Liver (tissue), 9 donors: ENCODE measurements around the gene ANKFN1. TPM values are rescaled to one million over a fixed set of nuclear protein-coding genes. Genes with fewer than 3 reads are reported as not detected.

Experiments
- DNase-seq: peaks from one replicate; pipeline ENCODE4 v3.0.0-alpha.2; 2017; ENCODE audit warnings: low spot score
- H3K27ac ChIP-seq, 2 donors: one replicate each; pipeline ENCODE4 v1.7.0; 2013; ENCODE audit warnings: inconsistent platforms in 2 of 2, low read length in 2 of 2, control low read depth in 1 of 2, low read depth in 1 of 2, mild to moderate bottlenecking in 1 of 2
- H3K27me3 ChIP-seq, 4 donors: one replicate each; pipeline versions ENCODE4 v1.6.1 to v1.7.0; 2013; ENCODE audit warnings: low read length in 3 of 4, inconsistent platforms in 1 of 4, mild to moderate bottlenecking in 1 of 4, moderate library complexity in 1 of 4; ENCODE audit not compliant: control insufficient read depth in 4 of 4, insufficient read depth in 4 of 4
- H3K36me3 ChIP-seq, 4 donors: one replicate each; pipeline versions ENCODE4 v1.6.1 to v1.7.0; 2013; ENCODE audit warnings: low read length in 3 of 4, mild to moderate bottlenecking in 3 of 4, low read depth in 1 of 4, moderate library complexity in 1 of 4; ENCODE audit not compliant: control insufficient read depth in 4 of 4, insufficient read depth in 3 of 4
- H3K4me1 ChIP-seq, 4 donors: one replicate each; pipeline versions ENCODE4 v1.6.1 to v1.7.0; 2013; ENCODE audit warnings: low read length in 3 of 4, mild to moderate bottlenecking in 3 of 4, moderate library complexity in 1 of 4; ENCODE audit not compliant: control insufficient read depth in 4 of 4, insufficient read depth in 4 of 4
- H3K4me3 ChIP-seq, 3 donors: one replicate each; pipeline versions ENCODE4 v1.6.1 to v1.7.0; 2013; ENCODE audit warnings: low read length in 3 of 3, control low read depth in 1 of 3, low read depth in 1 of 3, mild to moderate bottlenecking in 1 of 3
- H3K9ac ChIP-seq, 2 donors: one replicate each; pipeline ENCODE4 v1.7.0; 2013; ENCODE audit warnings: low read length in 2 of 2, mild to moderate bottlenecking in 2 of 2, moderate library complexity in 2 of 2, control low read depth in 1 of 2, low read depth in 1 of 2
- H3K9me3 ChIP-seq, 4 donors: one replicate each; pipeline versions ENCODE4 v1.6.1 to v1.7.0; 2013; ENCODE audit warnings: low read length in 3 of 4; ENCODE audit not compliant: control insufficient read depth in 4 of 4
- ATF3 ChIP-seq: IDR thresholded peaks from 2 replicates; pipeline ENCODE4 v1.6.1; 2016; ENCODE audit warnings: antibody characterized with exemption
- CTCF ChIP-seq: fragments of 150-350 bp; IDR thresholded peaks from 2 replicates; pipeline ENCODE4 v1.5.1; 2017; ENCODE audit warnings: improper control_type of control experiment, low read depth, low read length; ENCODE audit not compliant: missing input control
- EGR1 ChIP-seq, 2 donors: IDR thresholded peaks; 2 replicates each; pipeline ENCODE4 v1.6.1; 2016 to 2018; ENCODE audit warnings: antibody characterized with exemption in 2 of 2, low read depth in 2 of 2
- FOXA1 ChIP-seq: IDR thresholded peaks from 2 replicates; pipeline ENCODE4 v1.6.1; 2016; ENCODE audit warnings: antibody characterized with exemption
- FOXA2 ChIP-seq: IDR thresholded peaks from 2 replicates; pipeline ENCODE4 v1.6.1; 2016; ENCODE audit warnings: antibody characterized with exemption
- GABPA ChIP-seq, 2 donors: IDR thresholded peaks in 1 of 2; conservative IDR thresholded peaks in 1 of 2; 2 replicates each; pipeline ENCODE4 v1.6.1; 2016; ENCODE audit warnings: antibody characterized with exemption in 2 of 2, mild to moderate bottlenecking in 1 of 2, moderate library complexity in 1 of 2
- HNF4A ChIP-seq, 2 donors: conservative IDR thresholded peaks; 2 replicates each; pipeline ENCODE4 v1.6.1; 2016; ENCODE audit warnings: antibody characterized with exemption in 2 of 2, mild to moderate bottlenecking in 2 of 2
- HNF4G ChIP-seq: IDR thresholded peaks from 2 replicates; pipeline ENCODE4 v1.6.1; 2016; ENCODE audit warnings: antibody characterized with exemption
- JUND ChIP-seq, 2 donors: IDR thresholded peaks; 2 replicates each; pipeline ENCODE4 v1.6.1; 2016; ENCODE audit warnings: antibody characterized with exemption in 2 of 2
- NR2F2 ChIP-seq: IDR thresholded peaks from 2 replicates; pipeline ENCODE4 v1.6.1; 2016; ENCODE audit warnings: antibody characterized with exemption
- RAD21 ChIP-seq, 2 donors: IDR thresholded peaks; 2 replicates each; pipeline ENCODE4 v1.6.1; 2016; ENCODE audit warnings: antibody characterized with exemption in 2 of 2, mild to moderate bottlenecking in 2 of 2
- RXRA ChIP-seq, 2 donors: IDR thresholded peaks; 2 replicates each; pipeline ENCODE4 v1.6.1; 2017 to 2018; ENCODE audit warnings: antibody characterized with exemption in 2 of 2, mild to moderate bottlenecking in 1 of 2
- SP1 ChIP-seq: IDR thresholded peaks from 2 replicates; pipeline ENCODE4 v1.6.1; 2018; ENCODE audit warnings: antibody characterized with exemption, mild to moderate bottlenecking
- TAF1 ChIP-seq: conservative IDR thresholded peaks from 2 replicates; pipeline ENCODE4 v1.6.1; 2016; ENCODE audit warnings: antibody characterized with exemption, mild to moderate bottlenecking
- YY1 ChIP-seq: IDR thresholded peaks from 2 replicates; pipeline ENCODE4 v1.6.1; 2016; ENCODE audit warnings: antibody characterized with exemption, mild to moderate bottlenecking
- ZBTB33 ChIP-seq: IDR thresholded peaks from 2 replicates; pipeline ENCODE4 v1.6.1; 2016; ENCODE audit warnings: antibody characterized with exemption
- WGBS: extraction: QIAGEN DNeasy Blood & Tissue Kit; methylation state at CpG from one replicate; pipeline ENCODE4 v1.1.7; 2013; 5-methylcytosine and 5-hydroxymethylcytosine counted together
- polyA plus RNA-seq, 2 donors: library from polyadenylated mRNA; stranded (reverse) in 1 of 2; unstranded in 1 of 2; fragments of 200-250 nt in 1 of 2; fragments of >200 nt in 1 of 2; fragmentation: Nextera tagmentation in 1 of 2; extraction: Ambion mirVana in 1 of 2; gene quantifications; one replicate each; pipeline versions ENCODE4 v1.2.1 to v1.2.3, GENCODE V29; 2013 to 2015
- total RNA-seq, 2 donors: library from RNA; depleted of rRNA; stranded (reverse); fragments of >200 nt; gene quantifications; one replicate each; pipeline ENCODE4 v1.2.3, GENCODE V29; 2014
- TF ChIP-seq, protein P1 (sequence below): IDR thresholded peaks from 2 replicates; pipeline ENCODE4 v1.6.1; 2016; ENCODE audit warnings: antibody characterized with exemption
- TF ChIP-seq, protein P2 (sequence below): IDR thresholded peaks from 2 replicates; pipeline ENCODE4 v1.6.1; 2016; ENCODE audit warnings: antibody characterized with exemption, mild to moderate bottlenecking
- donor health status: healthy.
- donor health status: healthy.
- donor health status: healthy.
- donor health status: healthy.
- donor health status: healthy.

The ANKFN1 gene
- total and polyA plus RNA-seq, 4 donors: not detected

GRCh38 chr17:56426901-56427300, 273.6 kb downstream of the ANKFN1 start:
- H3K4me3 ChIP-seq: no peak overlapping the region
- no peaks in the 10 kb centered on the region for H3K4me1 ChIP-seq
- no peaks in the 10 kb centered on the region for H3K9me3 ChIP-seq
- H3K36me3 ChIP-seq: no peaks in the 10 kb centered on the region
- no peak for DNase-seq
- 67% methylated on average over 2 of the region's 2 CpGs for WGBS
- no peak overlapping the region for H3K9ac ChIP-seq
- no peak for TF ChIP-seq NR2F2
- TF ChIP-seq EGR1 (IDR thresholded peaks at IDR 0.05; ENCODE audit: low read depth in 2 of 2): no peak
- no peak for TF ChIP-seq YY1
- no peak for TF ChIP-seq FOXA1
- no peak for TF ChIP-seq RXRA (IDR thresholded peaks at IDR 0.05)
- TF ChIP-seq TAF1: no peak
- TF ChIP-seq HNF4A (conservative IDR thresholded peaks at IDR 0.05): no peak
- TF ChIP-seq CTCF: no peak
- no peak overlapping the region for H3K27ac ChIP-seq
- H3K27me3 ChIP-seq: peaks cover 0 to 7% (median 0%) of the 10 kb centered on the region in 4 donors

GRCh38 chr17:56431736-56432135, 278.5 kb downstream of the ANKFN1 start:
- TF ChIP-seq JUND (IDR thresholded peaks at IDR 0.05) (no peak), RXRA (IDR thresholded peaks at IDR 0.05) (no peak)
- Histone ChIP-seq H3K27ac (no peak overlapping the region), H3K9me3 (no peaks in the 10 kb centered on the region), H3K4me3 (no peak overlapping the region), H3K4me1 (no peaks in the 10 kb centered on the region), H3K27me3 (peaks cover 0 to 7% (median 0%) of the 10 kb centered on the region in 4 donors), H3K9ac (no peak overlapping the region), H3K36me3 (no peaks in the 10 kb centered on the region)
- WGBS: 63% methylated on average over 3 of the region's 3 CpGs
- DNase-seq: no peak

DNA sequence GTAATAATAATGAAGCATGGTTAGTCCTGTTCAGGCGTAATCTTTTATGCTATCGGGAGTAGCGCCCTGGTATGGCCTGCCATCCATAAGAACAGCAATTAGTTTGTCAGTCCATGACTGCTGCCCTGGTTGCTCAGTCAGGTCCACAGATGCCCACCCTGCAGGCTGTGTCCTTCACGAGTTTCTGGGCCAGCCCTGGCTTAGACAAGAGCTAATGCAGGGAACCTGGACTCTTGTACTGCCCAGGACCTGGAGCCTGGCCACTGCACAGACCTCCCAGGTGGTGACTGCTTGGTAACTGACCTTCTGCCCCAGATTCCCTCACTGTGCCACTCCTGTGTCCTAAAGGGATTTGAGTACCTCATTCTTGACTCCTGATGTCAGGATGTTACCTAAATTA, 279.2 kb downstream of the ANKFN1 start:
- no peak for TF ChIP-seq TAF1
- TF ChIP-seq, protein P1, sequence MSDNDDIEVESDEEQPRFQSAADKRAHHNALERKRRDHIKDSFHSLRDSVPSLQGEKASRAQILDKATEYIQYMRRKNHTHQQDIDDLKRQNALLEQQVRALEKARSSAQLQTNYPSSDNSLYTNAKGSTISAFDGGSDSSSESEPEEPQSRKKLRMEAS: no peak
- TF ChIP-seq, protein P2, sequence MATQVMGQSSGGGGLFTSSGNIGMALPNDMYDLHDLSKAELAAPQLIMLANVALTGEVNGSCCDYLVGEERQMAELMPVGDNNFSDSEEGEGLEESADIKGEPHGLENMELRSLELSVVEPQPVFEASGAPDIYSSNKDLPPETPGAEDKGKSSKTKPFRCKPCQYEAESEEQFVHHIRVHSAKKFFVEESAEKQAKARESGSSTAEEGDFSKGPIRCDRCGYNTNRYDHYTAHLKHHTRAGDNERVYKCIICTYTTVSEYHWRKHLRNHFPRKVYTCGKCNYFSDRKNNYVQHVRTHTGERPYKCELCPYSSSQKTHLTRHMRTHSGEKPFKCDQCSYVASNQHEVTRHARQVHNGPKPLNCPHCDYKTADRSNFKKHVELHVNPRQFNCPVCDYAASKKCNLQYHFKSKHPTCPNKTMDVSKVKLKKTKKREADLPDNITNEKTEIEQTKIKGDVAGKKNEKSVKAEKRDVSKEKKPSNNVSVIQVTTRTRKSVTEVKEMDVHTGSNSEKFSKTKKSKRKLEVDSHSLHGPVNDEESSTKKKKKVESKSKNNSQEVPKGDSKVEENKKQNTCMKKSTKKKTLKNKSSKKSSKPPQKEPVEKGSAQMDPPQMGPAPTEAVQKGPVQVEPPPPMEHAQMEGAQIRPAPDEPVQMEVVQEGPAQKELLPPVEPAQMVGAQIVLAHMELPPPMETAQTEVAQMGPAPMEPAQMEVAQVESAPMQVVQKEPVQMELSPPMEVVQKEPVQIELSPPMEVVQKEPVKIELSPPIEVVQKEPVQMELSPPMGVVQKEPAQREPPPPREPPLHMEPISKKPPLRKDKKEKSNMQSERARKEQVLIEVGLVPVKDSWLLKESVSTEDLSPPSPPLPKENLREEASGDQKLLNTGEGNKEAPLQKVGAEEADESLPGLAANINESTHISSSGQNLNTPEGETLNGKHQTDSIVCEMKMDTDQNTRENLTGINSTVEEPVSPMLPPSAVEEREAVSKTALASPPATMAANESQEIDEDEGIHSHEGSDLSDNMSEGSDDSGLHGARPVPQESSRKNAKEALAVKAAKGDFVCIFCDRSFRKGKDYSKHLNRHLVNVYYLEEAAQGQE: no peak
- TF ChIP-seq NR2F2: no peak
- TF ChIP-seq GABPA (IDR thresholded peaks at IDR 0.05 in 1 of 2, conservative IDR thresholded peaks at IDR 0.05 in 1 of 2): no peak
- TF ChIP-seq FOXA1: no peak
- TF ChIP-seq CTCF: no peak
- TF ChIP-seq ATF3: no peak
- TF ChIP-seq EGR1 (IDR thresholded peaks at IDR 0.05; ENCODE audit: low read depth in 2 of 2): no peak
- no peak for TF ChIP-seq JUND (IDR thresholded peaks at IDR 0.05)
- no peak for TF ChIP-seq YY1
- TF ChIP-seq HNF4G: no peak
- TF ChIP-seq RXRA (IDR thresholded peaks at IDR 0.05): no peak
- no peak for TF ChIP-seq FOXA2
- TF ChIP-seq HNF4A (conservative IDR thresholded peaks at IDR 0.05): no peak
- TF ChIP-seq SP1: no peak
- TF ChIP-seq ZBTB33: no peak
- TF ChIP-seq RAD21 (IDR thresholded peaks at IDR 0.05): no peak
- H3K9me3 ChIP-seq: no peaks in the 10 kb centered on the region
- no peaks in the 10 kb centered on the region for H3K36me3 ChIP-seq
- H3K9ac ChIP-seq: no peak overlapping the region
- 84% methylated on average over 4 of the region's 4 CpGs for WGBS
- H3K27ac ChIP-seq: no peak overlapping the region
- peaks cover 0 to 7% (median 0%) of the 10 kb centered on the region in 4 donors for H3K27me3 ChIP-seq
- no peak overlapping the region for H3K4me3 ChIP-seq
- no peak for DNase-seq
- no peaks in the 10 kb centered on the region for H3K4me1 ChIP-seq
